Transverse colon (tissue), 4 donors: Measurements from ENCODE around the gene MBOAT1.

Source experiments
- CTCF ChIP-seq, 5 experiments: fragments of 200-600 bp in 3 of 5; fragments of 450-650 bp in 2 of 5; sonication (generic) in 3 of 5; IDR thresholded peaks; 1 replicate in 2 of 5; 2 replicates in 3 of 5; pipeline ENCODE4 v1.5.1; 2016 to 2017; ENCODE audit warnings: antibody characterized with exemption in 5 of 5, inconsistent platforms in 3 of 5, mild to moderate bottlenecking in 2 of 5, moderate library complexity in 1 of 5
- EP300 ChIP-seq: sonication (generic); formaldehyde crosslinking; IDR thresholded peaks from one replicate; pipeline ENCODE4 v1.6.1; 2017; ENCODE audit warnings: antibody characterized with exemption, low read depth
- POLR2AphosphoS5 ChIP-seq, 3 donors: sonication (generic); formaldehyde crosslinking; IDR thresholded peaks; one replicate each; pipeline ENCODE4 v1.6.1; 2016; ENCODE audit warnings: antibody characterized with exemption in 3 of 3

DNA sequence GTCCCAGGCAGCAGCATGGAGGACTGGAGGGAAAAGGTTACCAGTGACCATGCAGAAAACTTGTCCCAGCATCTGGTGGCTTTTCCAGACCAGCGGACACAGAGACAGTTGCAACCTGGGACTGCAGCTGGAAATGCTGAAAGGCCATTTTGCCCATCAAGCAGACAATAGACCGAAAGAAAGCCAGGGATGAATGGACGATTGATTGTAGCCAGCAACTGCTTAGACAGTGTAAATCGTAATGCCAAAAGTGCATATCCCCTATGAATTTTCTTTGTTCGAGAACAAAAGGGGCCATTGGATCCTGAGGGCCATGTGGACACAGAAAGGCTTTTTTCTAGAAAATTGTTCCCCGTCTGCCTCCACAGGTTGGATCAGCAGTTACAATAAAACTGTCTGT lies 115.7 kb downstream of the MBOAT1 start:
- no peak for TF ChIP-seq POLR2AphosphoS5 (IDR thresholded peaks at IDR 0.05)
- TF ChIP-seq EP300: no peak
- no peak for TF ChIP-seq CTCF (IDR thresholded peaks at IDR 0.05)
